Renal cortical epithelial cell (primary cell): ENCODE results near the gene CGB3. TPM values are rescaled to one million over a fixed set of nuclear protein-coding genes. Genes with fewer than 3 reads are reported as not detected.
"Not testable (repeated sequence)": the region's sequence is repeated elsewhere in the genome, so short reads cannot be mapped to it uniquely, and the experiment has no call there.

Source experiments
- DNase-seq: peaks from one replicate; pipeline ENCODE4 v3.0.0-alpha.2; 2011; ENCODE audit warnings: low read depth
- total RNA-seq: library from RNA; depleted of rRNA; stranded (reverse); fragments of >200 nt; gene quantifications from 2 replicates; pipeline ENCODE4 v1.2.3, GENCODE V29; 2014

The CGB3 gene
- total RNA-seq, result not detected in 2 replicates

DNA sequence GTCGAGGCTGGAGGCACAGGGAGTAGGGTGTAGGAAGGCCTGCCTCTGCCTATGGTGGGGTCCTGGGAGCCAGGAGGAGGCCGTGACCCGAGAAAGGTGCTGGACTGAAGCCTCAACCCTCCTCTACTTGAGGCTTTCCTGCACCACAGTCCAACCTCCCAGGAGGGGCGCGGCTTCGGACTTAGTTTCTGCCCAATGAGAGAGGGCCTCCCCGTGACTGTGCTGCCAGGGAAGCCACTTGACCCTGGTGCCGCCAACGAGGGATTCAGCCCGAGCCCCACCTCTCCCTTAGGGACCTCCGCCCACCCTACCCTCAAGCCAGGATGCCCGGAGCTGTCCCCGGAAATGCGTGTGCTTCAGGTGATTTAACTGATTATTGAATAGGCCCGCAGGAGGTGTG is at the start of gene CGB3:
Gene CGB3 (minus strand): TSS at position 101 of the 400 bp plus-strand sequence. CDS start 362 bp downstream, outside the sequence.
- not testable (repeated sequence) for DNase-seq

DNA sequence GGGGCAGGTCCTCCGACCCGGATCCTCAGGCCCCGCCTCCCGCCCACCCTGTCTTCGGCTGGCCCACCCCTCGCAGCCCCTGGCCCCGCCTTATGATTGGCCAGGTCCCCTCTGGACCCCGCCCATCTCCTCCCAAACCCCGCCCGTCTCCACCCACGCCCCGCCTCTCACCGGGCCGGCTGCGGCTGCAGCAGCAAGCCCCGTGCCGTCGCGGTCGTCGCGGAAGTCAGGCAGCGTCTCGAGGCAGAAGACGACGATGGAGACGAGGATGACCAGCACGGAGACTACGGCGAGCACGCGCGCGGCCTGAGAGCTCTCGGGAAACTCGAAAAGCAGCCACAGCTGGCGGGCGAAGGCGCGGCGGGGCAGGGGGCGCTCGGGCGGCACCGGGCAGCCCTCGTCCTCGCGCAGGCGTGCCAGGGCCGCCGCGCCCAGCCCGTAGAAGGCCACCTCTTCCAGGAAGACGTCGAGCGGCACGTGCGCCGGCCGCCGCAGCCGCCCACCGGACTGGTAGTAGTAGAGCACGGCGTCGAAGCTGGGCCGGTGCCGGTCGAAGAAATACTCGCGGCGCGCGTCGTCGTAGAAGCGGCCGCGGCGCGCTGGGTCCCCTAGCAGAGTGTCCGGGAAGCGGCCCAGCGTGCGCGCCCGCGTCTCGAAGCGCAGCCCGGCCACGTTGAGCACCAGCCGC is 47.9 kb upstream of the CGB3 start:
- no peak for DNase-seq

DNA sequence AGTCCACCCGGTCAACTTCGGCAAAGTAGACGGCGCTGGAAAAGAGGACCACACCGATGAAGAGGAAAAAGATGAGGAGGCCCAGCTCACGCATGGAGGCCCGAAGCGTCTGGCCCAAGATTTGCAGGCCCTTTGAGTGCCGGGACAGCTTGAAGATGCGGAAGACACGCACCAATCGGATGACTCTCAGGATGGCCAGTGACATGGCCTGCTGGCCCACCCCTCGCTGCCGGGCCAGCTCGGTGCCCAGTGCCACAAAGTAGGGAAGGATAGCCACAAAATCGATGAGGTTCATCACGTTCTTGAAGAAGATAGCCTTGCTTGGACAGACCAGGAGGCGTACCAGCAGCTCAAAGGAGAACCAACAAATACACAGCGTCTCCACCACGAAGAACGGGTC is 46.3 kb upstream of the CGB3 start:
- DNase-seq, result no peak

DNA sequence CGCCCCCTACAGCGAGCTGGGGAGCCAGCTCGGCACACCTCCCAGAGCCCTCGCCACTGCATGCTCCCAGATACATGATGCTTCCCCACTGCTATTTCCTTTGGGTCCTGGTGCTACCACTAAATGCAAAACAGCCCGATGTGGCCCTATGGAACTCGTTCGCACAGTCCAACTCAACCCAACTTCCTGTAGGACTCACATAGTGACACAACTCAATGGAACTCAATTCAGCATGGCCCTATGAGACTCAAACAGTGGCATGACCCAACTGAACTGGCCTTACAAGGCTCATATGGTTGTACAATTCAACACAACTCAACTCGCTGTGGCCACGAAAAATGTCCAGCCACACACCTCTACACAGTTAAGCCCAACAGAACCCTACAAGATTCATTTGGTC is 44.9 kb upstream of the CGB3 start:
- no peak for DNase-seq

DNA sequence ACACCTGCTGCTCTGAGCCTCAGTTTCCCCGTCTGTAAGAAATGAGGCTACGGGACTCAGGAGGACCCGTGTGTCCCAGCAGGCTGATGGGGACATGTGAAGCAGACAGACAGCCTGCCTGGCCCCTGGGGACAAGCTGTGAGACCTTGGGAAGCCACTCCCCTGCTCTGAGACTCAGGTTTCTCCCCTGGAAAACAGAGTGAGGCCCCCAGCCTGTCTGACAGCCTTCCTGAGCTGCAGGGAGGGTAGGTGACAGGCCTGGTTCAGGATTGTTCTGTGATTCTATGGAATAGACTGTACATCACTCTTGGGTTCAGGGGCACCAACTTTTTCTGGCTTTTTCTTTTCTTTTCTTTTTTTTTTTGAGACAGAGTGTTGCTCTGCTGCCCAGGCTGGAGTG is 43.4 kb upstream of the CGB3 start:
- no peak for DNase-seq

DNA sequence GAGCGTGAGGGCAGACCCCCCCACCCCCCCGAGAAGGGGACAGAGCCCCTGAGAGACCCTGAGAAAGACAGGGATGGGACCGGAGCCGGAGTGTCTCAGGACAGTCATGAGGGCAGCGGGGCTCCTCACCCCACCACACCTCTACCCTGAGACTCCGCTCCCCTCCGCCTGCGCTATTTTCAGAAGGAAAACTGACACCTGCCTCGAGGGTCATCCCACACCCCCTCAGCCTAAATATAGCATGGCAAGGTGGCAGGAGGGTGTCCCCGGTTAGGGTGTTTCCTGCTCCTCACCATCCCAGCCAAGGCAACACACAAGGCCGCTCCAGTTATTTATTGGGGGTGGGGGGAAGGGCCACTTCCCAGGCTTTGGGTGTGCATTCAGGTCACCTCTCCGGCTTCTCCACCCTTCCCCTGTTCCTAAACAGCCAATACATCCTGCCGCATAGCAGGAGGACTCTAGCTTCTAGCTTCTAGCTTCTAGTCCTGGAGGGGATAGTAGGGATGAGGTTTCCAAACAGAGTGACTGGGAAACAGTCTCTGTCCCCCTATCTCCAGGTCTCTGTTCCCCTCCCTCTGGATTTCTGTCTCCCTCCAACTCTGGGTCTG is 41.9 kb upstream of the CGB3 start:
- DNase-seq, result no peak

DNA sequence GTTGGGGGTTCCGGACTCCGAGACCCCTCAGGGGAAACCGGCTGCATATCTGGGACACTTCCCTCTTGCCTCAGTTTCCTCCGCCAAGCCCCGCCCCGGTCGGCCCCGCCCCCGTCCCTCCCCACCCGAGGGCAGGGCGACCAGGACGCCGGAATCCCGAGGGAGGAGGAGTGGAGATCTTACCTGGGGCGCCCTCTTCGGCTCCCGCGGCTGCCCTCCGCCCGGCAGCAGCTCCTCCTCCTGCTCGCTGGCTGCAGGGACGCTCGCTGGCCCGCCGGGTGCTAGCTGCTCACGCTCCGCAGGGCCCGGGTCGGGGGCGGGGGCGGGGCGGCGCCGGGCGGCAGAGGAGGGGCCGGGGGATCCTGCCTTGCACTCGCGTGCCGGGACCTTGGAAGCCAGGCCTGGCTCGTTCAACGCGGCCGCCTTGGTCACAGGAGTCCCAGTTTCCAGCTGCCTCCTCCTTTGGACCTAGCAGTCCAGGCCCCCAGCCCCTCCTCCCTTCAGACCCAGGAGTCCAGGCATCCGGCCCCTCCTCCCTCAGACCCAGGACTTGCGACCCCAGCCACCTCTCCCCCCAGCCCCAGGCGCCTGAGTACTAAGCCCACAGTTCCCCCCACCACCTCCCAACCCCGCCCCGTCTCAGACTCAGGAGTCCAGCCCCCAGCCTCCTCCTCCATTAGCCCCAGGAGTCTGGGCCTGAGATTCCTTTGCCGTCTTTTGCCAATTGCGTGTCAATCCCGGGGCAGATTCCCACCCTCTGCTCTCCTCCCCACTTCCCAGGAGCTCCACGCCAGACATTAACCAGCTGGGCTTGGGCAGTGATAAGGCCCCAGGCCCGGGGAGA is 40.9 kb upstream of the CGB3 start, which contains the start of gene NTF4:
Gene NTF4 (minus strand): TSS at position 51 of the 844 bp plus-strand sequence. CDS start 2,821 bp downstream, outside the sequence.
- no peak for DNase-seq

DNA sequence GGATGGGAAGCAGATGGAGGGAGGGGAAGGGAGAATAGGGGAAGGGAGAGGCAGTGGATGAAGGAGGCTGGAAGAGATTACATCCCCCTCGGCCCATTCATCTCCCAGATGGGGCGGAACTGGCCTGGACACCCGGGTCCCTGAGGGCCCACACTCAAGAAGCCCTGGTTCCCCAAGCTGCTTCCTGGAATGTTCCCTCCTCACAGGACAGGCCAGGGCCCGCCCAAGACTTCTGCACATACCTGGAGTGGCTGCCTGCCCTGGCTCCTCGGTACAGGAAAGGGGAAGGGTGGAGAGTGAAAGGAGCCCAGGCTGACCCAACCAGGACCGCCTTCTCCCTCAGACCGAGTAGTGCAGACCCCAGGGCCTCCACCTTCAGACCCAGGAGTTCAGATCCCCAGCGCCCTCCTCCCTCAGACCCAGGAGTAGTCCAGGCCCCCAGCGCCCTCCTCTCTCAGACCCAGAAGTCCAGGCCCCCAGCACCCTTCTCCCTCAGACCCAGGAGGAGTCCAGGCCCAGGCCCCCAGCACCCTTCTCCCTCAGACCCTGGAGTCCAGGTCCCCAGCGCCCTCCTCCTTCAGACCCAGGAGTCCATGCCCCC is 40.0 kb upstream of the CGB3 start:
- no peak for DNase-seq

DNA sequence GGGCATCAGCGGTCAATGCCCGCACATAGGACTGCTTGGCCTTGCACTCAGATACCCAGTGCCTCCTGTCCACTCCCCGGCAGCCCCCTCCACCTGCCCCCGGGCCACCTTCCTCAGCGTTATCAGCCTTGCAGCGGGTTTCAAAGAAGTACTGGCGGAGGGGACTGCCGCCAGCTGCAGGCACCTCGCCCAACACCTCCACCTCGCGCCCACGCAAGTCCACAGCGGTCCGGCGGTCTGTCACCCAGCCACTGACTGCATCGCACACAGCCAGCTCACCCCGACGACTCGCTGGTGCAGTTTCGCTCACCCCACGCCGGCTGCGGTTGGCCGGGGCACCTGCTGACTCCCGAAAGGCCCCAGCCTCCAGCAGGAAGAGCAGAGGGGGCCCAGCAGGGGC is 37.3 kb upstream of the CGB3 start:
- no peak for DNase-seq

DNA sequence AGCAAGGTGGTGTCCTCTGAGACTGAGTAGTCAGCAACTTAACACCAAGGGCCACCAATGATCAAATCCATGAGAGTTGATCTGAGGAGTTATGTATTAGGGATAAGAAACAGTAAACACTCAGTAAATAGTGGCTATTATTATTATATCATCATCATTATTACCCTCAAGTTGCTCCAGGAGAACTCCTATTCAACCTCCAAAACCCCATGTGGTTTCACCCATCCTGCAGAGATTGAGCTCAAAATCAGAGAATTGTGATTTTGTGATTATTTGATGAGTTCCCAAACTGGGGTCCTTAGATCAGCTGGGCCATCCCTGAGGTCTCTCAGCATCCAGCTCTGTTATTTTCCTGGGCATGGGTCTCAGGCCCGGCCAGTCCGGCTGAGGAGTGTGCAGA is 36.9 kb upstream of the CGB3 start:
- no peak for DNase-seq

DNA sequence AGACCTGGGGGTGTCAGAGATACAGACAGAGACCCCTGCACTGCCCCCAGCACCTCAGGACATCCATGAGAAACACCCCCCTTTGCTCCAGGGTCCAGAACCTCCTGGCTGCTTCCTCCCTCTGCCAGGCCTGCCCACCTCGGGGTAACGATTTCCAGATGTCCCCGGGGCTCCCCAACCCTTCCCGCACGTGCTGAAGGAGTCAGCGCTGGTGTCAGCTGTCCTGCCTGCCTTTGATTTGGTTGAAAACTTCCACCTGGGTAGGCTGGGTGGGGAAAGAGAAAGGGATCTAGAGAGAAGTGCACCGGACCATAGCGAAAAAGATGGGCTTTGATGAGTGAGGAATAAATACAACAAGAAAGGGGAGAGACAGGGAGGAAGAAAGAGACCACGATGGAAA is 34.9 kb upstream of the CGB3 start:
- DNase-seq, result no peak

DNA sequence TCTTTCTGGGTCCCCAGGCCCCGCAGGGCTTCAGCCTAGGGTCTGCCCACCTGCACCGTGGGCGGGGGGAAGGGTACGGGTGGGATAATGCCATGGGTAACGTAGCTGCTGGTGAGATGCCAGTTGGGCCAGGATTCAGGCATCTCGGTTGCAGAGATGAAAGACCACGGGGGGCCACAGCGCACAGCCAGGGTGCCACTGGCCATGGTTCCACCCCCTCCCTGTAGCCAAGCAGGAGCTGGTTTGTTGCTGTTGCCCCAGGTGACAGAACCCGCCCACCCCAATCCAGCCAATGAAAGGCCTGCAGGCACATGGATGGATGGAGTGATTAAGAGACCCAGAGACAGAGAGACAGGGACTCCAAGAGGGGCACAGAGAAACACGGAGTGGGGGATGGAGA is 34.4 kb upstream of the CGB3 start:
- DNase-seq, result peak; percentile 13

DNA sequence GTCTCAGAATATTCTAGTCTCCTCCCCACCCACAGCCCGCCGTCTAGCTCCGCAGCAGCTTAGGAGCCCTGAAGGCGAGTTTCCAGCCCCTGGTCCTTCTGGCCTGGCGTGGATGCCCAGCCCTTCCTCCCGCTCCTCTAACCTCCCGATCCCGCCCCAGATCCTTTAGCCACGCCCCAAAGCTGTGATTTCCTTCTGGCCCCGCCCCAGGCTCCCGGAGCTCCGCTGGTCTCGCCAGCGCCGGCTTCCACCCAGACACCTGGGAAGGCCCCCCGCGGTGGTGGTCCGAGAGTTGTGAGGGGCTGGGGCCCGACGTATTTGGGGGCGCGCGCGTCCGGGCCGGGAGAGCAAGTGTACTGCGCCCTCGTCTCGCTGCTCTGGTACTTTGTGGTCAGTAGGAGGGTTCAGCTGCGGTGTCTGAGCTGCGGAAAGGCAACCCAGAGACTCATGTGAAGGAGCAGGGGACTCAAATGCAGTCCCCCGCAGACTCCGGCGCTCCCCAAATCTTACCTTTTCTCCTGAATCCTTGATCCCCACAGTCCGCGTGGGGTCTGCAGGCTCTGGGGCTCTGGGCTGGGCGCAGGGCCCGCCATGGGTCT is 33.6 kb upstream of the CGB3 start, which contains the start of gene CGB7:
Gene CGB7 (minus strand): TSS at position 114 of the 599 bp plus-strand sequence. CDS start 2,374 bp downstream, outside the sequence.
- DNase-seq, result peak; percentile 34

DNA sequence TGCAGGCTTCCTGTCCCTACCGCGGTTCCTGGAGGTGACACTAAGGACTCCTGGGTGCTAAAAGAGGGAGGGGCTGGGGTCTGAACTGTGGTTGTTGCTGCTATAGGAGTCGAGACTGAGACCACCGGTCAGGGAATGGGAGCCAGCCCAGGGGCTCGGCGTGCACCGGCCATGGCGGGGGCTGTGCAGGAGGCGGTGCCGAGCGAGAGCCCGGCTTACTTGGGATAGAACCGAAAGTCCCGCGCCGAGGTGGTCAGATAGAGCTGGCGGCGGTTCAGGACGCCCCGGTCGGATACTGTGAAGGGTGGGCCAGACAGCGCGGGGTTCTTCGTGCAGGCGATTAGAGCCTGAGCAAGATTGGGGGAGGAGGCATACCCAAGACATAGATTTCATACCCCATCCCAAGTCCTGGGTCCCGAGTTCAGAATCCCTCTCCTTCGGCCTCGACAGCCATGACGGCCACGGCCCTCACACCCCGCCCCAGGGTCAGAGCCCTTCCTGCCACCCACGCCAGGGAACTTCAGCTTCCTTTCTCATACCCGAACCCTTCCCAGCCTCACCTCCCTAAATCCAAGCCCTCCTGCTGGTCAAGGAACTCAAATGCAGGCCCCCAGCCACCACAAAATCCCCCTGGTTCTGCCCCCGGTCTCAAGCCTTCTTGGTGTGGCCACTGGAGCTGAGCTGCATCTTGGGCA is 32.9 kb upstream of the CGB3 start:
- DNase-seq, result not testable (repeated sequence)

DNA sequence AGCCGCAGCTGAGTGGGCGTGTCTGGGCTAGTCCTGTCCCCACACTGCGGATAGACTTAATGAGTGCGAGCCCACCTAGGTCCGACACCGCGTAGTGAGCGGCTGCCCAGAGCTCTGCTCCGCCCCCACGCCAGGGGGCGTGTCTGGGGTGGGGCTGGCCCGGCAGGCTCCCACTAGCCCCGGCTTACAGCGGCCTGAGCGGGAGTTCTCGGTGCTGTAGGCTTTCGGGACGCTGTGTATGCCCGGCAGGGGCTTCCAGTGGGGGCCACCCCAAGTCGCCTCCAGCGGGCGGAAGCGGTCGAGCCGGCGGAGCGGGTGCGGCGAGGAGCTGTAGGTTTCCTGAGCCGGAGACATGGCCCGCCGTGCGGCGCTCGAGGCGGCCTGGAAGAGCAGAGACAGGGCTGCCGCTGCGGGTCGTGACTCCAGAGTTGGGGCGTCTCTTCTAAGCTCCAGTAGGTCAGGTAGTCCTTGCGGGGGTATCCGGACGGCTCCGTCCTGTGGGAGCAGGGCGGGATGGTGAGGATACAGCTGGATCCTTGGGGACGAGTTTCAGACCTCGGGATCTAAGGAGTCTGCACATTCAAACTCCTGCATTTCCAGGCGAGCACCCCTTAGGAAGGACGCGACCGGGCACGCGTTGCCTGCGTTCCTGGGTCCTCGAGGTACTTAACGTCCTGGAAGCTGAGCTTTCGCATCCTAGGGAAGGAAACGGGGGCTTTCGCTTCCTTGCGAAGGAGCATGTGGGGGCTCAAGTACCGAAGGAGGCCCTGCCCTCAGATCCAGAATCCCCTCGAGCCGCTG is 32.2 kb upstream of the CGB3 start:
- DNase-seq, result no peak

DNA sequence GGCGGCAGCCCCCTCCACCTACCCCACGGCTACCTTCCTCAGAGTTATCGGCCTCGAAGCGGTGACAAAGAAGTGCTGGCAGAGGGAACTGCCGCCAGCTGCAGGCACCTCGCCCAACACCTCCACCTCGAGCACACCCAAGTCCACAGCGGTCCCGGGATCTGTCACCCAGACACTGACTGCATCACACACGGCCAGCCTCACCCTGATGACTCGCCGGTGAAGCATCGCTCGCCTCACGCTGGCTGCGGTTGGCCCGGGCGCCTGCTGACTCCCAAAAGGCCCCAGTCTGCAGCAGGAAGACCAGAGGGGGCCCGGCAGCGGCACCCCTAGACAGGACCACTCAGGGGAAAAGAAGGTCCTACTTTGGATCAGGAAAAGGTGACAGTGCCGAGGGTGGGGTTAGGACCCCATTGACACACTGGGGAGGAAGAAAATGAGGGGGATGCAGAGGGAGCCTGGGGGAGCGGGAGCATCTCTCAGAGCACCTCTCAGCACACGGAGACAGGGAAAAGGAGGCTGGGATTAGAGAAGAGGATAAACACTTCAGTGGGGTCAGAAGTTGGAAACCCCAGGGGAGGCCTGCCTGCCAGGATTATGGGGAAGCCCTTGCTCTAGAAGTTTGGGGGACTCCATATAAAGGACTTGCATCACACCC is 26.4 kb upstream of the CGB3 start:
- peak; percentile 33 for DNase-seq

DNA sequence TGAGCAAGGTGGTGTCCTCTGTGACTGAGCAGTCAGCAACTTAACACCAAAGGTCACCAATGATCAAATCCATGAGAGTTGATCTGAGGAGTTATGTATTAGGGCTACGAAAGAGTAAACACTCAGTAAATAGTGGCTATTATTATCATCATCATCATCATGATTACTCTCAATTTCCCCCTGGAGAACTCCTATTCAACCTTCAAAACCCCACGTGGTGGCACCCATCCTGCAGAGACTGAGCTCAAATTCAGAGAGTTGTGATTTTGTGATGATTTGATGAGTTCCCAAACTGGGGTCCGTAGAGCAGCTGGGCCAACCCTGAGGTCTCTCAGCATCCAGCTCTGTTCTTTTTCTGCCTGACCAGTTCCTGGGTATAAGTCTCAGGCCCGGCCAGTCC is 25.7 kb upstream of the CGB3 start:
- not testable (repeated sequence) for DNase-seq

DNA sequence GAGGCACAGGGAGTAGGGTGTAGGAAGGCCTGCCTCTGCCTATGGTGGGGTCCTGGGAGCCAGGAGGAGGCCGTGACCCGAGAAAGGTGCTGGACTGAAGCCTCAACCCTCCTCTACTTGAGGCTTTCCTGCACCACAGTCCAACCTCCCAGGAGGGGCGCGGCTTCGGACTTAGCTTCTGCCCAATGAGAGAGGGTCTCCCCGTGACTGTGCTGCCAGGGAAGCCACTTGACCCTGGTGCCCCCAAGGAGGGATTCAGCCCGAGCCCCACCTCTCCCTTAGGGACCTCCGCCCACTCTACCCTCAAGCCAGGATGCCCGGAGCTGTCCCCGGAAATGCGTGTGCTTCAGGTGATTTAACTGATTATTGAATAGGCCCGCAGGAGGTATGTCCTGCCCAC is 24.9 kb upstream of the CGB3 start, which contains the start of gene CGB8:
Gene CGB8 (minus strand): TSS at position 101 of the 400 bp plus-strand sequence. CDS start 372 bp downstream, outside the sequence.
- not testable (repeated sequence) for DNase-seq

DNA sequence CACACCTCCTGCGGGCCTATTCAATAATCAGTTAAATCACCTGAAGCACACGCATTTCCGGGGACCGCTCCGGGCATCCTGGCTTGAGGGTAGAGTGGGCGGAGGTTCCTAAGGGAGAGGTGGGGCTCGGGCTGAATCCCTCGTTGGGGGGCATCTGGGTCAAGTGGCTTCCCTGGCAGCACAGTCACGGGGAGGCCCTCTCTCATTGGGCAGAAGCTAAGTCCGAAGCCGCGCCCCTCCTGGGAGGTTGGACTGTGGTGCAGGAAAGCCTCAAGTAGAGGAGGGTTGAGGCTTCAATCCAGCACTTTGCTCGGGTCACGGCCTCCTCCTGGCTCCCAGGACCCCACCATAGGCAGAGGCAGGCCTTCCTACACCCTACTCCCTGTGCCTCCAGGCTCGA is 19.4 kb upstream of the CGB3 start, which contains the start of gene CGB5:
Gene CGB5 (plus strand): TSS at position 301 of the 400 bp plus-strand sequence. CDS start 362 bp downstream, outside the sequence.
- DNase-seq, result not testable (repeated sequence)
